GM18868 (cell line): ENCODE results near the gene ADAM10.

Experiments used
- ATAC-seq: cut with Tn5 transposase; IDR thresholded peaks from one replicate; pipeline ENCODE4 v1.9.1; 2021; ENCODE audit warnings: mild to moderate bottlenecking, moderate library complexity; ENCODE audit not compliant: unreplicated experiment

ADAM10 gene

DNA sequence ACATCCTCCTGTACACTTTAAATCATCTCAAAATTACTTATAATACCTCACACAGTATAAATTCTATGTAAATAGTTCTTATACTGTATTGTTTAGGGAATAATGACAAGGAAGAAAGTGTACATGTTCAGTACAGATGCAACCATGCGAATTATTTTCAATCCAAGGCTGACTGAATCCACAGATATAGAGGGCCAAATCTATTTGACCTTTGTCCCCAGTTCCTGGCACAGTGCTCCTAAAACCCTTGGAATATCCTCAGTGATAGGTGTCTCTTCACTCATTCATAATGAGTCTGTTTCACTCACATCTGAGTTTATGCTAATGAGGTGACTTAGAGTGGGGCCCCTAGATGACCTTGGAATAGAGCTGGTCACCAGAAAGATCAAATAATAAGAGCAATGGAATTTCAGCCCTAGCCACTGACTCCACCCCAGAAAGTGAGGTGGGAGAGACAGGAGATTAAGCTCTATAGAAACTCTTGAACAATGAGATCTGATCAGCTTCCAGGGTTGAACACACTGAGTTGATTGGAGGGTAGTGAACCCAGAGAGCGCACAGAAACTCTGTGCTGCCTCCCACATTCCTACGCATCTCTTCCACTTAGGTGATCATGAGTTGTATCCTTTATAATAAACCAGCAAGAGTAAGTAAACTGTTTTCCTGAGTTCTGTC, 65.3 kb downstream of the ADAM10 start:
- no peak for ATAC-seq

DNA sequence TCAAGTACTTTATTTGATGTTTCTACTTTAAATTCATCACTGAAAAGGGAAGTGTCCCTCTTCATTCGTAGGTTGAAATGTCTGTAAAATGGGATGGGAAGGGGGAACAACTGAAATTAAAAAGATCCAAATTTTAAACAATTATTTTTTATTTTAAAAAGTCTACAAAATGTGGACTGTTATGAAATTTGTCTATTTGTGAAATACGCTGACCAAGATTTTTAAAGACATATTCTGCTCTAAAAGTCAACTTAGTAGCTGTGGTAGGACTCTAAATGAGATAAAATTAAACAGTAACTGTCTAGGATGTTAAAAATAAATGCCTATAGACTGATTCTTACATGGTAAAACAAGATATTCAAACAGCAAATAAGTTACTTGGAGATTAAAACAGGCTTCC, 67.3 kb downstream of the ADAM10 start:
- no peak for ATAC-seq

DNA sequence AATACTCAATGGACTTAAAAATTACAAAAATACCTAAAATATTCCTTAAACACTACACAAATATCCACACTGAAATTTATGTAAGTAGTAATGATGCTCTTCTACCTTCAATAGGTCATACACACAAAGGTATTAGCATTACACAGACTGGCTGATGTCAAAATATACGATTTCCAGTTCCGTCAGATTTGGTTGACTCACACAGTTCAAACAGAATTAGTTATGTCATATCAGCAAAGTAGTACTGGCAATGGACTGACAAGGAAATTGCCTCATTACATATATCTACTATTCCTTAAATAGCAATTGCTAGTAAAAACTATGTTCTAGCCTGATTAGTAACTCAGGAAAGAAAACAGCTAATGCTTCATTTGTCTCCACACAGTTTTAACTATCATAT, 70.8 kb downstream of the ADAM10 start:
- no peak for ATAC-seq

DNA sequence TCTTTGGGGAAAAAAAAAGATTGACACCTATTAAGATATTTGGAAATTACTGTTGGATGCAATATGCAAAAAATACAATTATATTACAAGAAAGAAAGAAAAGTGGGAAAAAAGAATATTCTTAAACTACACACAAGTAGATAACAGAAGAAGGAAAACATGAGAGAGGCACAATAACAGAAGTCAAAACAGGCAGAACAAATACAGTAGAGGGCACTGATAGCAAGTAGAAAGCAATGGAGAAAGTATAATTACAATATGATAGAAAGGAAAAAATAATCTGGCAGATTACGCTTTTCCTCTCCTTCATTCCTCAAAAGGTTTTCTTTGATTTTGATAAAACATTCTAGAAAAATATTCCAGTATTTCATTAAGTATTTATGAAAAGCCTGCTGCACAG, 72.1 kb downstream of the ADAM10 start:
- no peak for ATAC-seq

DNA sequence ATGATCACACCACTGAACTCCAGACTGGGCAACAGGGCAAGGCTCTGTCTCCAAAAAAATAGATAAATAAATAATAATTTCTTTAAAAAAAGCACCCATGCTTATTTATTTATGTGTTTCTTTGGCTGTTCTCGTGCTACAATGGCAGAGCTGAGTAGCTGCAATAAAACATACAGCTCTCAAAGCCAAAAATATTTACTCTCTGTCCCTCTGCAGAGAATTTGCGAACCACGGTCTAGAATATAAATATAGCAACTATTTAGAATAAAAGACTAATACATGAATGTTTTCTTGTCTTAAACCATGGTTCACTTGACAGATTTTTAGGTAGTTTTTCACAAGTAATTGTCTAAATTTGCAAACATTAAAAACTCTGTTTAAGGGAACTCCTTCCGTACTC, 72.7 kb downstream of the ADAM10 start:
- ATAC-seq: no peak

DNA sequence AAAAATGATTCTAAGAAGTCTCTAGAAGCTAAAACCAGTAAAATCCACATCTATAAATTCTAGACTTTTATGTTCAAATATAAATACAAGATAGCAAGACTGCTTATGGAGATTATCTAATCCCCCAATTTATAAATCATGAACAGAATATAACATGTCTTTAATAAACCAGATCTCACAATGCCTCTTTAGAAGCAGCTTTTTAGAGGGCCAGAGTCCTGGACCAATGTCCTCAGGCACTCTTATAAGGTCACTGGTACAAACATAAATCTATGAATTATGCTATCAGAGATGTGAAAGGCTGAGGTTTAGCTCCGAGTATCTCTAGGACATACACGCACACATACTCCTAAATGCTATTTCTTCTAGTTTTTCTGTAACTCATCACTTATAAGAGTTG, 78.3 kb downstream of the ADAM10 start:
- ATAC-seq: no peak

DNA sequence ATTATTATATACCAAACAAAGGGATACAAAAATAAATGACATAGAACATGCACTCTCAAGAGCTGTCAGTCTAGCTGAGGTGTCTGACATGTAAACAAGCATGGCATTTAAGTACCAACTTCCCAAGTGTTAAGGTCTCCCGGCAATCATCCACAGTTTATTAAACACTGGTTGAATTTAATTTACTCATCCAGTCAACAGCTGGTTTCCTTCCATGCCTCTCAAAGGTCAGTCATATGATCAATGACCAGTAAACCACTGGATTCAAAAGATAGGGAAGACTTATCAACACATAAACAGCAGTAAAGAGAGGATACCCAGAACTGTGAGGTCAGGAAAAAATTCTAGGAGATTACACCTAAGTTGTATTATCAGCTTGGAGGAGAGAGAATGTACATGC, 80.4 kb downstream of the ADAM10 start:
- ATAC-seq: no peak

DNA sequence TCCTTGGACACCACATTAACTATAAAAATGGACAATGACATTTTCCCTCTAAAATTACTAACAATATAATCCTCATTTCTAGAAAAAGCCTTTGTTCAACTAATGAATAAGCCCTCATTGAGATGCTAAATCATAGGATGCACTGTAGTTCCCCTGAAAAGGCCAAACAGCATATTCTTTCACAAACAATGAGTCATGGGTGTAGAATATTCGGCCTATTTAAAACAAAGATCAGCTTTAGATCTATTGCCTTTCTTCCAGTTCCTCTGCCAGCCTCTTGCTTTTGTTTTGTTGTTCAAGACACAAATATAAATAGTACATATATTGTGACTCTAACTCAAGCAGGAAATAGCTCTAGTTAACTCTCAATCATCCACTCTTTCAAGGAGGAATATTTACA, 82.5 kb downstream of the ADAM10 start:
- no peak for ATAC-seq

DNA sequence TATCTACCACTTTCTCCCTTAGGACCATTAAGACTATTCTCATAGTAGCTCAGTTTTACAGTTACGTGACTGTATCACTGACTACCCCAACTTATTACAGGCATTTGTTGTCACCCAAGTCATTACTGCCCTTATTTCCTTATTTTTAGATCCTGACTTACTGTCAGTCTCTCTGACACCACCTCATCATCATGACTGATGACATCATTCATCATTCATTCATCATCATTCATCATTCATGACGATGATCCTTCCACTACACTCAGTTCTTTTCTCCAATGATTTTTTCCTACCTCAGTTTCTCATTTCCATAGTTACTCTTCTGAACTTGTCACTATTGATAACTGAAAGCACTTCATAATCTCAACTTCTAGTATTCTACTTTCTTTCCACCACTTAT, 83.8 kb downstream of the ADAM10 start:
- ATAC-seq: no peak

DNA sequence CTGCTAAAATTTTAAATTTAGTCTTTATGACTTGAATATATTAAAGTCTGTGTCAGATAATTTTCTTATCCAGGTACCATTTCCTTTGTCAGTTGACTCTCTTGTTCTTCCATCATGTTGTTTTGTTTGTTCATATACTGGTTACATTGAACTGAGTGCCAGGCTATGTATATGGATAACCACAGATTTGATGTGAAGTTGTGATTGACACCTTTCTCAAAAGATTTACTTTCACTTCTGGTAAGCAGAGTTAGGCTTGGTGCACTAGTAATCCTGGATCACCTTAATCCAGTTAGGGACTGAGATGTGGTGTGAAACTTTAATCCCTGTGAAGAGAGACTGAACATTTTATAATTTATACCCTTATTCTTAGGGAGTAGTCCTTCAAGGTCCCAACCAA, 99.4 kb downstream of the ADAM10 start:
- ATAC-seq: no peak

DNA sequence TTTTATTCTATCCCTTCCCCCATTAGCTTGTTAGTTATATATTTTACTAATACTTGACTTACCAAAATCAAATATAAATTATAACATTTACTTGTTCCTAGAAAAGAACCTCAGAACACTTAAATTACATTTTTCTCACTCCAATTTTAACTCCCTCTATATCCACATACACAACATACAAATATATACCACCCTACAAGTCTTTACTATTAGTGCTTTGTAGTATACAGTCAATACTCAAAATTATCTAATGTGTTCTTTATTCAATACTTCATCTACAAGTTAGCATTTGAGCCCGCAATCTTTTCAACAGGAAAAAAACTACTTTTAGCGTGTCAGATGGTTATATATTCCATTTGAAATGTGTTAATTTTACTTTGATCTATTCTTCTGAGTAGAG, 100.3 kb downstream of the ADAM10 start:
- ATAC-seq: no peak

DNA sequence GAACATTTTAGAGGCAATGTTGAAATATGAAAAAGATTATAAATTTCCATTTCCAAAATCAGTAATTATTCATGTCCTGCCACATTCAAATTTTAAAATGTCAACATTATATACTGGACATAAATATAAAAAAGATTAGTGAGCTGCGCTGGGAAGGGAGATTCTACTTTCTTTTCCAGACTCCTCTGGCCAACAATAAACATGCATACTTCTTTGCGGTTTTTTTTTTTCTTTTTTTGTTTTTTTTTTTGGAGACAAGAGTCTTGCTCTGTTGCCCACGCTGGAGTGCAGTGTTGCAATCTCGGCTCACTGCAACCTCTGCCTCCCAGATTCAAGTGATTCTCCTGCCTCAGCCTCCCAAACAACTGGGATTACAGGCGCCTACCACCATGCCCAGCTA, 105.5 kb downstream of the ADAM10 start:
- no peak for ATAC-seq

DNA sequence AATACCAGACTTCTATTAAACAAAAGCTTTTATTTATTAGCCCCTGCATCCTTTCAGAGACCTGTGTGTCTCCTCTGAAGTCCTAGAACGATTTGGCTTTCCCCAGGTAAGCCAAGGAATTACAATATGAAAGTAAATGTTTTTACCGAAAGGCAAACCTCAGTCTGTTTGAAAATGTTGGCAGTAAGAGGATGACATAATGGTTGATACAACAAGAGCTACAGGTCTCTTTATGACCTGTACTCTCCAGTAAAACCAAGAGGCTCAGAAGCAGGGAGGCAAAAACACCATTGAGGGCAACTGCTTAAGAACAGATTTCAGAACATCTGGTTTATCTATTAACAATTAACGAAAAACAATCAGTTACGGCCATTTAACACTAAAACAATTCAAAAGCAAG, 107.8 kb downstream of the ADAM10 start:
- ATAC-seq: no peak

DNA sequence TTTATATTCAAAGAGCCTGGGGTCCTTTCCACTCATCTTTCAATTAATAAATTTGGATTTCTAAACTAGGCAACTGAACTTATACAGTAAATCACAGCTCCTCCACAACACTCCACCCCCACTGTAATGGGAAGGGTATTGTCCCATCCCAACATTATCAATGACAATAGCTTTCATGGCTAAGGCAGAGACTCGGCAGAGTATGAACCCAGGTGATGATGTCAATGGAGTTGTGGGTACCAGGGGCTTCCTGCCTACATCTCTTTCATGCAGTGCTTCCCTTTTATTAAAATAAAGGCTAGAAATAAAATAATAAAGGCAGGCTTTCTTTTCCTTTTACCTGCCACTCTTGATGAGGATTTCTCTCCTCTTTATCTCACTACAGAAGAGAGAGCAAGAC, 109.5 kb downstream of the ADAM10 start:
- no peak for ATAC-seq

DNA sequence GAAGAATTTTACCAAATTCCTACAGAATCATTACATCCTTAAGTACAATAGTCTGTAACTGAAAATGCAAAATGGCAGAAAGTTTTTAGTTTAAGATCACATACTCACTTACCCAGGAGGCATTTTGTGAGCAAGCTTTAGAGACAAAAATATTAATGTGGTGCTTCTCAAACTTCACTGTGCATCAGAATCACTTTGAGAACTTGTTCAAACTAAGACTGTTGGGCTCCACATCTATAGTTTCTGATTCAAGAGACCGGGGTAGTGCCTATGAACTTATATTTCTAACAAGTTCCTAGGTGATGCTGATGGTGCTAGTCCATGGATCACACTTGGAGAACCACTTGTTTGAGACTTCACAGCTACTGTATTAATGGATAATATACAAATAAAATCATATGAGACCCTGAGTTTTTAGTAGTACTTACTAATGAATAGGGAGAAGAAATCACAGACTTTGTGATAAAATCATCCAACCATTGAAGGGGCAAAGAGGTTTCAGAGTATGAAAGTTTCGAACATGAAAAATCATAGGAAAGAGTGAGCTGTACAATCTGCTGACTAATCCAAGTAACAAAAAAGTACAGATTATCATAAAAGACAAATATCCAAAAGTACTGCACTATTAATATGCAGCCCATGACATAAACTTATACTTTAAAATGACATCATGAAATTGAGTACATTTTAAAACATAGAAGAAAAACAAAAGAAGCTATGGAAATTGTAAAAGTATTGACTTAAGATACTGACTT, 110.3 kb downstream of the ADAM10 start:
- no peak for ATAC-seq

DNA sequence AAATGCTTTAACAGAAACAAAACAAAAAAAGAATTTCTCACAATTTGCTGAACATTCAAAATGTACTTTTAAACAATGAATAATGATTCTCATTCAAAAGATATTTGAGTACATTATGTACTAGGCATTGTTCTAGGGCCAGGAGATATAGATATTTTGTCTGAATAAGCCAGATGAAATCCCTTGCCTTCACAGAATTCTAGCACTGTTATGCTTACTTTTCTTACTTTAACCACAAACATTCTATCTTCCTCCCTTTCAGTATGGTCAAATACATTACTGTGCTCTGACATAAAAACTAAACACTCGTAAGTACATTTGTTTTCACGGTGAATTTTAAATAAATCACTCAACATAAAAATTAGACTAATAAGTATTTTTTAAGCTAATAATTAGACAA, 116.7 kb downstream of the ADAM10 start:
- no peak for ATAC-seq

DNA sequence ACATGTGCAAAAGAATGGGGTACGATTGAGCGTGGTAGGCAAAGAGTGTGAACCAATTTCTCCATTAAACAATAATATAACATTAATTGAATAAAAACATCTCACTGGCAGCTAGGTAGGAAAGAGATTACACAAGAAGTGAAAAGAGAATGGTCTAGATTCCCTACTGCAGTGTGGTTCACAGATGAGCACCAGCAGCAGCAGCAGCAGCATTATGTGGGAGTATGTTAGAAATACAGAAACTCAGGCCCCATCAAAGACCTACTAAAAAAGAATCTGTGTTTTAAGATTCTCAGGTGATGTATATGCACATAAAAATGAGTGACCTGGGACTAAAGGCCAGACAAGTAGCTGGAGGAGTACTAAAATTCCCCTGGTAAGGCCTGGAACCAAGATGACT, 118.2 kb downstream of the ADAM10 start:
- ATAC-seq: no peak

DNA sequence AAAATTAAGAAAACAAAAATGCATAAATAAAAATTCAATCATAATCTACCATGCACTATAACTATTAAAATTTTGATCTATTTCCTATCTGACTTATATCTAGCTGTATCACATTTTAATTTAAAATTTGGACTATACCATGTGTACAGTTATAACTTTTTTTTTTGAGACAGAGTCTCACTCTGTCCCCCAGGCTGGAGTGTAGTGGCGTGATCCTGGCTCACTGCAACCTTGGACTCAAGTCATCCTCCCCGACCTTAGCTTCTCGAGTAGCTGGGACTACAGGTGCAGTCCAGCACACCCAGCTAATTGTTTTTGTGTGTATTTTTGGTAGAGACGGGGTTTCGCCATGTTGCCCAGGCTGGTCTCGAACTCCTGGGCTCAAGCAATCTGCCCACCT, 119.9 kb downstream of the ADAM10 start:
- ATAC-seq: no peak

DNA sequence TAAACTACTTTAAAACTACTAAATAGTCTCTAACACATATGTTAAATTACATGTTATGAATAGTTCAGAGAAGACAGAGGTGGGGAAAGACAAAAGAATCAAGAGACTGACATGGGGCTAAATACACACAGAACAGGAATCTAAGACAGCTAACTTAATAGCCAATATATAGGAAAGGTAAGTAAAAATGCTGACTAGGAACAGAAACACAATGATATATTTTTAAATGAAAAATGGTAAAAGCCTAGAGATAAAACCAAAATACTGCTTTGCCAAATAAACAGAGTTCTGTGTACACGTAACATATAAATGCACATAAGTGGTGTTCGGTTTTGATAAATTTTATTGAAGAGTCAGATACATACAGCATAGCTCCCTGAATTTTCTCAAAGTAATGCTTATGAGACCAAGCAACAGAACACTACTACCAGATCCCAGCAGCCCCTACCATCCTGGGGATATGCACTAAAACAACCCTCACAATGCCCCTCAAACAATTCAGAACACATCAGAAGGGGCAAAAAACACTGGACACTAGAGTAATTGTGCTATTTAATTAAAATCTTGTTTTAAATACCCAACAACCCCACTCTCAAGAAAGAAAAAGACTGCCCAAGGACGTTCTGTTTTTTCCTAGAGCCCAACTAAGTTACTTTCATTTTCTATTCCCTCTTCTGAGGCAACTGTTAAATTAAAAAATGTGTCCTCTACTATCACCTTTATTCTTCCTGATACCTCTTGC, 121.1 kb downstream of the ADAM10 start:
- ATAC-seq: no peak

DNA sequence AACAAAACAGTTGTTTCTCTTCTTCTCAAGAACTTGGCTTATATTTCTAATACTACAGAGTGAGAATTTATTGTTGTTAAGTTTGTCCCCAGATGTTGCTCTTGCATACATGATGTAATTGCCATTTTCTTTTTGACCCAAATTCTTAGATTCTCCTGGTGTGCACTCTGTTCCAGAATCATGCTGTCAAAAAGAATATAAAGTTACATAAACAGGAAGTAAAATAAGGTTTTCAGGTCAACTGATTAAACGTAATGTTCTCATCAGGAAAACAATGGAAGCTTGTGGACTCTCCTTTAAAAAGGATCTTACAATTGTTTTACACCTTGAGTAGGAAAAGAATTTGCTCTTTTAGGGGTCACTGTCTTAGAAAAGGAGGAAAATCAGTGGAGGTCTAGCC, 121.8 kb downstream of the ADAM10 start:
- ATAC-seq: no peak

DNA sequence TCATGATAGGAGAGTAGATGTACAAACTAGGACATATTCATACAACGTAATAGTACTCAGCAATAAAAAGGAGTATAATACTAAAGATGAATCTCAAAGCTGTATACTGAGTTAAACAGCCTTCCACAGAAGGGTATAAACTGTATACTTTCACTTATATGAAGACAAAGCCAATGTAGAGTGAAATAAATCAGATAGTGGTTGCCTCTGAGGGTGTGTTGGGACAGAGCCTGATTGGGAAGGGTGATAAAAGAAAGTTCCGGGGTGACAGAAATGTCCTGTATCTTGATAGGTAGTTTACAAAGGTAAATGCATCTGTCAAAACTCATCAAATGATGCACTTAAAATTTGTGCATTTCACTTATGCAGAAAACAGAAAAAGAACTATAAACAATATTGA, 122.5 kb downstream of the ADAM10 start:
- no peak for ATAC-seq

DNA sequence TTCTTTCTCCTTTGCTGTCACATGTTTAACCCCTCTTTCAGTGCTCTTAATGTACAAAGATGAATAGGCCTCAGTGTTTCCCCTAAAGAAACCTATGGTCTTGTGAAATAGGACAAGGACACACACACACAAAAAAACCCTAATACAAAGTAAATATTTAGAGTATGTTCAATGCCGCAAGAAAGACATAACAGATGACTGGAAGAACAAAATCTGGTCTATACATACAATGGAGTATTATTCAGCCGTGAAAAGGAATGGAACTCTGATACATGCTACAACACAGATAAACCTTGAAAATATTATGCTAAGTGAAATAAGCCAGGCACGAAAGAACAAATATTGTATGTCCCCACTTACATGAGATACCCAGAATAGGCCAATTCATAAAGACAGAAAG, 123.1 kb downstream of the ADAM10 start:
- ATAC-seq: no peak
